Muscle of leg (tissue), 11 donors: Measurements from ENCODE around the gene SH2B2. TPM values are rescaled to one million over a fixed set of nuclear protein-coding genes. Genes with fewer than 3 reads are reported as not detected.
"Not testable (repeated sequence)": the region's sequence is repeated elsewhere in the genome, so short reads cannot be mapped to it uniquely, and the experiment has no call there.

Experiments
- DNase-seq: peaks from one replicate; pipeline ENCODE4 v3.0.0; 2013
- H3K27ac ChIP-seq: one replicate; pipeline ENCODE4 v1.5.1; 2013; ENCODE audit warnings: mild to moderate bottlenecking, low read length, control low read depth
- H3K27me3 ChIP-seq: one replicate; pipeline ENCODE4 v1.6.1; 2013; ENCODE audit warnings: low read length; ENCODE audit not compliant: control insufficient read depth, insufficient read depth
- H3K36me3 ChIP-seq: one replicate; pipeline ENCODE4 v1.6.1; 2013; ENCODE audit warnings: low read length; ENCODE audit not compliant: control insufficient read depth, insufficient read depth
- H3K4me1 ChIP-seq: one replicate; pipeline ENCODE4 v1.6.1; 2013; ENCODE audit warnings: low read length; ENCODE audit not compliant: control insufficient read depth, insufficient read depth
- H3K4me3 ChIP-seq: one replicate; pipeline ENCODE4 v1.5.1; 2013; ENCODE audit warnings: low read length, control low read depth
- H3K9me3 ChIP-seq: replicated peaks from 2 replicates; pipeline ENCODE4 v1.6.1; 2013; ENCODE audit warnings: low read depth, low read length; ENCODE audit not compliant: control insufficient read depth
- WGBS: methylation state at CpG from one replicate; pipeline ENCODE4 v1.1.5; 2013; ENCODE audit warnings: missing lambda C conversion rate; ENCODE audit not compliant: insufficient coverage; 5-methylcytosine and 5-hydroxymethylcytosine counted together
- polyA plus RNA-seq, 8 donors: library from polyadenylated mRNA; unstranded; fragments of 120-200 nt; gene quantifications; one replicate each; pipeline versions ENCODE4 v1.2.1 to v1.2.3, GENCODE V29; 2013; ENCODE audit warnings: inconsistent platforms in 1 of 8, low replicate concordance in 1 of 8; ENCODE audit not compliant: insufficient read length in 8 of 8, insufficient read depth in 1 of 8
- total RNA-seq: library from RNA; stranded (reverse); fragments of 120-200 nt; gene quantifications from one replicate; pipeline ENCODE4 v1.2.4, GENCODE V29; 2013

The SH2B2 gene
- total and polyA plus RNA-seq, 9 donors = 4.4 to 16.4 (median 13.0) TPM

- Histone ChIP-seq H3K36me3 (no peaks in the 10 kb centered on the region), H3K27ac (peak overlapping the region; percentile 44), H3K27me3 (peaks cover 7% of the 10 kb centered on the region), H3K4me1 (peaks cover 44% of the 10 kb centered on the region), H3K4me3 (no peak overlapping the region), H3K9me3 (no peaks in the 10 kb centered on the region)
- WGBS = 58% methylated on average over 5 of the region's 12 CpGs
- DNase-seq = no peak
Measured at GRCh38 chr7:102295346-102296178, 8.9 kb downstream of the SH2B2 start.

DNA sequence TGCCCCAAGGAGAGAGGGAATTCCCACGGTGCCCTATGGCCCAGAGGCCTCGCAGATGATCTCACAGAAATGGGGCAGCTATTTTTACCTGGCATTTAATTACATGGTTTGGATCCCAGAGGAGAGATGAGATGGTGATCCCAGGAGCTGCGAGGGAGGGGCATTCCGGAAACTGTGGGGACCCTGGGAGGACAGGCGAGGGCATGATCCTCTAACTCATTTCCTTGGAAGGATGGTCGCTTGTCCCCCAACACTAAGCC is 9.4 kb downstream of the SH2B2 start:
- H3K4me1 ChIP-seq = peaks cover 41% of the 10 kb centered on the region
- peak overlapping the region; percentile 21 for H3K27ac ChIP-seq
- H3K4me3 ChIP-seq = no peak overlapping the region
- no peaks in the 10 kb centered on the region for H3K9me3 ChIP-seq
- H3K27me3 ChIP-seq = peaks cover 8% of the 10 kb centered on the region
- DNase-seq = no peak
- WGBS = 77% methylated on average over 5 of the region's 6 CpGs
- H3K36me3 ChIP-seq = no peaks in the 10 kb centered on the region

GRCh38 chr7:102296514-102296913 is 9.8 kb downstream of the SH2B2 start:
- WGBS = 67% methylated on average over 5 of the region's 7 CpGs
- Histone ChIP-seq H3K9me3 (no peaks in the 10 kb centered on the region), H3K36me3 (no peaks in the 10 kb centered on the region), H3K4me1 (peaks cover 38% of the 10 kb centered on the region), H3K27me3 (peaks cover 10% of the 10 kb centered on the region), H3K4me3 (no peak overlapping the region), H3K27ac (peak overlapping the region; percentile 21)
- no peak for DNase-seq

- H3K36me3 ChIP-seq = no peaks in the 10 kb centered on the region
- no peak overlapping the region for H3K27ac ChIP-seq
- no peaks in the 10 kb centered on the region for H3K9me3 ChIP-seq
- peaks cover 47% of the 10 kb centered on the region for H3K4me1 ChIP-seq
- H3K4me3 ChIP-seq = no peak overlapping the region
- peaks cover 10% of the 10 kb centered on the region for H3K27me3 ChIP-seq
- WGBS = 80% methylated on average over 6 of the region's 10 CpGs
- no peak for DNase-seq
Measured at GRCh38 chr7:102297487-102298218, 11.0 kb downstream of the SH2B2 start.

GRCh38 chr7:102300643-102301221 is 14.1 kb downstream of the SH2B2 start:
- Histone ChIP-seq H3K27ac (peak overlapping the region; percentile 16), H3K9me3 (no peaks in the 10 kb centered on the region), H3K4me1 (peaks cover 63% of the 10 kb centered on the region), H3K27me3 (peaks cover 10% of the 10 kb centered on the region), H3K4me3 (no peak overlapping the region), H3K36me3 (no peaks in the 10 kb centered on the region)
- DNase-seq = no peak
- 34% methylated on average over 84 of the region's 84 CpGs for WGBS

DNA sequence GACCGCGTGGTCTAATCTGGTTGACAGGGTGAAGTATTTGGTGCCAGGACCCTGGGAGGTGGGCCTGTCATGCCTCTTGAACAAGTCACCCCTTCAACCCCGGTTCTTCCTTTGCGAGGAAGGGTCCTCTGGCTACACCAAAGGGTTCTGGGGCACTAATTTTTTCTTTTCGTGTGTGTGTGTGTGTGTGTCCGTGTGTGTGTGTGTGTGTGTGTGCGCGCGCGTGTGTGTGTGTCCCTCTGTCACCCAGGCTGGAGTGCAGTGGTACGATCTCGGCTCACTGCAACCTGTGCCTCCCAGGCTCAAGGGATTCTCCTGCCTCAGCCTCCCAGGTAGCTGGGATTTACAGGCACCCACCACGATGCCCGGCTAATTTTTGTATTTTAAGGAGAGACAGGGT is 14.7 kb downstream of the SH2B2 start:
- H3K27ac ChIP-seq = peak overlapping the region; percentile 16
- peaks cover 58% of the 10 kb centered on the region for H3K4me1 ChIP-seq
- not testable (repeated sequence) for H3K27me3 ChIP-seq, H3K36me3 ChIP-seq, H3K4me3 ChIP-seq, DNase-seq, H3K9me3 ChIP-seq
- 100% methylated on average over 2 of the region's 14 CpGs for WGBS

GRCh38 chr7:102302025-102302424 is 15.4 kb downstream of the SH2B2 start:
- Histone ChIP-seq H3K4me3 (no peak overlapping the region), H3K36me3 (no peaks in the 10 kb centered on the region), H3K4me1 (peaks cover 62% of the 10 kb centered on the region), H3K9me3 (no peaks in the 10 kb centered on the region), H3K27ac (peak overlapping the region; percentile 96), H3K27me3 (peaks cover 10% of the 10 kb centered on the region)
- DNase-seq = no peak
- WGBS = 77% methylated on average over 5 of the region's 6 CpGs

- WGBS = 75% methylated on average over 7 of the region's 13 CpGs
- peaks cover 69% of the 10 kb centered on the region for H3K4me1 ChIP-seq
- H3K36me3 ChIP-seq = peaks cover 13% of the 10 kb centered on the region
- no peak overlapping the region for H3K4me3 ChIP-seq
- H3K27ac ChIP-seq = peak overlapping the region; percentile 96
- H3K9me3 ChIP-seq = no peaks in the 10 kb centered on the region
- peak; percentile 93 for DNase-seq
- peaks cover 10% of the 10 kb centered on the region for H3K27me3 ChIP-seq
Measured at GRCh38 chr7:102303669-102304422, 17.2 kb downstream of the SH2B2 start.

DNA sequence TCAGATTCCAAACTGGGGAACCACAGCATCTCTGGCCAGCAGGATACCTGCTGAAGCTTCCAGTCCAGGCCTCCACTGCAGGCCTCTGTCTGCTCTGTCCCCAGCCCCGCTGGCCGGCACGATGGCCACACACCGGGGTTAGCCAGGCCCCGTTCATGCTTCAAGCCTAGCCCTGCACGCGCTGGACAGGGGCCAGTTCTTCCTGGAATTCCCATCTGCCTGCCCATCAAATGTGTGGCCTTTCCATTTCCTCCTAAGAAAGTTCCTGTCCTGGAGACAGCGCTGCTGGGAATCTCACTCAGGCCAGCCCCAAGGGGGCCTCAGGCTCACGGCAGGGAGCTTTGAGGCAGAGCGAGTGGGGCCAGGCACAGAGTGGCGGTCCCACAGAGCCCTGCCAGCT is 18.0 kb downstream of the SH2B2 start:
- peaks cover 8% of the 10 kb centered on the region for H3K27me3 ChIP-seq
- peaks cover 19% of the 10 kb centered on the region for H3K36me3 ChIP-seq
- H3K4me1 ChIP-seq = peaks cover 64% of the 10 kb centered on the region
- no peaks in the 10 kb centered on the region for H3K9me3 ChIP-seq
- no peak overlapping the region for H3K4me3 ChIP-seq
- peak; percentile 69 for DNase-seq
- 44% methylated on average over 10 of the region's 11 CpGs for WGBS
- peak overlapping the region; percentile 92 for H3K27ac ChIP-seq
